HCT116 (cell line): Measurements from ENCODE around the gene PNPLA2.

Source experiments
- CEBPB ChIP-seq: IDR thresholded peaks from 2 replicates; pipeline ENCODE4 v1.6.1; 2012; ENCODE audit warnings: low read depth
- EZH2 ChIP-seq: fragments of 200-600 bp; sonication (generic); IDR thresholded peaks from 2 replicates; pipeline ENCODE4 v1.6.1; 2017; ENCODE audit warnings: antibody characterized with exemption, mixed run types
- JUND ChIP-seq: IDR thresholded peaks from 2 replicates; pipeline ENCODE4 v1.6.1; 2012
- POLR2A ChIP-seq: IDR thresholded peaks from 2 replicates; pipeline ENCODE4 v1.7.0; 2011; ENCODE audit warnings: borderline replicate concordance; ENCODE audit not compliant: insufficient read depth, insufficient read length; ENCODE audit errors: extremely low read depth
- POLR2AphosphoS5 ChIP-seq: IDR thresholded peaks from 2 replicates; pipeline ENCODE4 v1.6.1; 2011; ENCODE audit warnings: mild to moderate bottlenecking, low read depth, low read length, moderate library complexity
- RAD21 ChIP-seq: IDR thresholded peaks from 2 replicates; pipeline ENCODE4 v1.6.1; 2012; ENCODE audit warnings: low read depth, mild to moderate bottlenecking
- SIN3A ChIP-seq: IDR thresholded peaks from 2 replicates; pipeline ENCODE4 v1.6.1; 2012; ENCODE audit warnings: low read depth
- YY1 ChIP-seq: IDR thresholded peaks from 2 replicates; pipeline ENCODE4 v1.6.1; 2011; ENCODE audit warnings: low read length, low read depth, moderate library complexity, mild to moderate bottlenecking; ENCODE audit not compliant: insufficient replicate concordance; ENCODE audit errors: extremely low read depth
- ZNF274 ChIP-seq: fragments of 200-500 bp; sonication (Bioruptor generic); IDR thresholded peaks from 2 replicates; pipeline ENCODE4 v1.6.1; 2014; ENCODE audit warnings: mild to moderate bottlenecking, low read depth, low read length, inconsistent platforms
- TF ChIP-seq, protein P1 (sequence below), 3 experiments: fragments of 200-600 bp in 1 of 3; sonication (generic) in 1 of 3; IDR thresholded peaks in 2 of 3; conservative IDR thresholded peaks in 1 of 3; 2 replicates each; pipeline ENCODE4 v1.5.1; 2012 to 2017; ENCODE audit warnings: low read depth in 2 of 3, low read length in 2 of 3, antibody characterized with exemption in 1 of 3, borderline replicate concordance in 1 of 3, control low read depth in 1 of 3, mild to moderate bottlenecking in 1 of 3, mixed read lengths in 1 of 3, mixed run types in 1 of 3, moderate library complexity in 1 of 3; ENCODE audit not compliant: insufficient read depth in 1 of 3
- TF ChIP-seq, protein P2 (sequence below): IDR thresholded peaks from 2 replicates; pipeline ENCODE4 v1.6.1; 2012

DNA sequence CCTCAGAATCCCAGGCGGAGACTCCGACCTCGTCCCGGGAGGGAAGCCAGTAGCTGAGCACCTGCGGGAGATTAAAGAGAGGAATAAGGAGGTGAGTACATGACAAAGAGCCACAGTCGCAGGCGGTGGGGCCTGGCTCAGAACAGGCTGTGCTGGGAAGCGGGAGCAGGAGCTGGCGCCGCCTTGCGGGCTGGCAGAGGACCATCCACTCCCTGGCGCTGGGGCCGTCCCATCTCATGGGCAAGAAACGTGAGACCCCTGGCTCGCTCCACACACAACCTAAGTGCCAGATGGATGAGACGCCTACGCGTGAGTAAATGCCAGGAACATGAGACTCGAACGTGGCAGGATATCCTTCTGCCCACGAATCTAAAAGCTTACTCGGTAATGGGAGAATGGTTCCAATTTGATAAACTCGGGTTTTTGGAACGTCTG is 35.1 kb upstream of the PNPLA2 start:
- TF ChIP-seq YY1 (no peak), EZH2 (no peak), POLR2AphosphoS5 (peak; percentile 45; the same call in 1 of the 2 replicates), POLR2A (no peak), SIN3A (peak; percentile 47; the same call in 1 of the 2 replicates), RAD21 (no peak; the same call in 1 of the 2 replicates), ZNF274 (no peak), JUND (no peak), CEBPB (no peak)
- TF ChIP-seq, protein P1, sequence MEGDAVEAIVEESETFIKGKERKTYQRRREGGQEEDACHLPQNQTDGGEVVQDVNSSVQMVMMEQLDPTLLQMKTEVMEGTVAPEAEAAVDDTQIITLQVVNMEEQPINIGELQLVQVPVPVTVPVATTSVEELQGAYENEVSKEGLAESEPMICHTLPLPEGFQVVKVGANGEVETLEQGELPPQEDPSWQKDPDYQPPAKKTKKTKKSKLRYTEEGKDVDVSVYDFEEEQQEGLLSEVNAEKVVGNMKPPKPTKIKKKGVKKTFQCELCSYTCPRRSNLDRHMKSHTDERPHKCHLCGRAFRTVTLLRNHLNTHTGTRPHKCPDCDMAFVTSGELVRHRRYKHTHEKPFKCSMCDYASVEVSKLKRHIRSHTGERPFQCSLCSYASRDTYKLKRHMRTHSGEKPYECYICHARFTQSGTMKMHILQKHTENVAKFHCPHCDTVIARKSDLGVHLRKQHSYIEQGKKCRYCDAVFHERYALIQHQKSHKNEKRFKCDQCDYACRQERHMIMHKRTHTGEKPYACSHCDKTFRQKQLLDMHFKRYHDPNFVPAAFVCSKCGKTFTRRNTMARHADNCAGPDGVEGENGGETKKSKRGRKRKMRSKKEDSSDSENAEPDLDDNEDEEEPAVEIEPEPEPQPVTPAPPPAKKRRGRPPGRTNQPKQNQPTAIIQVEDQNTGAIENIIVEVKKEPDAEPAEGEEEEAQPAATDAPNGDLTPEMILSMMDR (IDR thresholded peaks at IDR 0.05 in 2 of 3, conservative IDR thresholded peaks at IDR 0.05 in 1 of 3; ENCODE audit: borderline replicate concordance in 1 of 3, insufficient read depth in 1 of 3, low read depth in 2 of 3, low read length in 2 of 3): peak in 2 of 3 experiments; percentile 83 to 94
- TF ChIP-seq, protein P2, sequence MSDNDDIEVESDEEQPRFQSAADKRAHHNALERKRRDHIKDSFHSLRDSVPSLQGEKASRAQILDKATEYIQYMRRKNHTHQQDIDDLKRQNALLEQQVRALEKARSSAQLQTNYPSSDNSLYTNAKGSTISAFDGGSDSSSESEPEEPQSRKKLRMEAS: peak; percentile 66; the same call in 1 of the 2 replicates
